Stomach (tissue), 9 donors: ENCODE results near the gene CLRN2. TPM values are rescaled to one million over a fixed set of nuclear protein-coding genes. Genes with fewer than 3 reads are reported as not detected.

Experiments used
- DNase-seq, 2 donors: peaks; one replicate each; pipeline versions ENCODE4 v3.0.0 to v3.0.0-alpha.2; 2013 to 2019
- H3K27ac ChIP-seq, 5 donors: fragments of 200-600 bp in 4 of 5; sonication (generic) in 4 of 5; one replicate each; pipeline ENCODE4 v1.5.1; 2013 to 2019; ENCODE audit warnings: mild to moderate bottlenecking in 1 of 5, moderate library complexity in 1 of 5
- H3K27me3 ChIP-seq, 3 donors: fragments of 200-600 bp; sonication (generic); one replicate each; pipeline ENCODE4 v1.5.1; 2017 to 2019; ENCODE audit warnings: mixed run types in 1 of 3
- H3K36me3 ChIP-seq, 4 donors: fragments of 200-600 bp; sonication (generic); 1 replicate in 3 of 4; 2 replicates in 1 of 4; pipeline ENCODE4 v1.5.1; 2016 to 2019
- H3K4me1 ChIP-seq, 4 donors: fragments of 200-600 bp; sonication (generic); one replicate each; pipeline ENCODE4 v1.5.1; 2016 to 2019
- H3K4me3 ChIP-seq, 4 donors: fragments of 200-600 bp; sonication (generic) in 3 of 4; one replicate each; pipeline ENCODE4 v1.5.1; 2016 to 2019; ENCODE audit warnings: mild to moderate bottlenecking in 1 of 4
- H3K9me3 ChIP-seq, 4 donors: fragments of 200-600 bp; sonication (generic); one replicate each; pipeline ENCODE4 v1.5.1; 2016 to 2019
- EP300 ChIP-seq: sonication (generic); formaldehyde crosslinking; IDR thresholded peaks from one replicate; pipeline ENCODE4 v1.6.1; 2017; ENCODE audit warnings: antibody characterized with exemption
- POLR2A ChIP-seq, 4 donors: fragments of 450-650 bp; IDR thresholded peaks; one replicate each; pipeline ENCODE4 v1.6.1; 2016; ENCODE audit warnings: antibody characterized with exemption in 4 of 4, control low read depth in 2 of 4, mild to moderate bottlenecking in 1 of 4, moderate library complexity in 1 of 4
- POLR2AphosphoS5 ChIP-seq, 3 donors: sonication (generic); formaldehyde crosslinking; IDR thresholded peaks; one replicate each; pipeline ENCODE4 v1.6.1; 2016; ENCODE audit warnings: antibody characterized with exemption in 3 of 3
- WGBS, 5 donors: extraction: QIAGEN DNeasy Blood & Tissue Kit in 3 of 5; methylation state at CpG; one replicate each; pipeline versions ENCODE4 v1.1.5 to v1.1.7; 2013 to 2018; 5-methylcytosine and 5-hydroxymethylcytosine counted together
- intact Hi-C: fragments of 100-400 bp; cut with DNase I; formaldehyde crosslinking; loops from one replicate; pipeline ENCODE4 v1.15.1; 2023; ENCODE audit warnings: low total_unique reads
- polyA plus RNA-seq, 3 donors: library from polyadenylated mRNA; stranded (reverse); fragments of 200-250 nt; gene quantifications; one replicate each; pipeline ENCODE4 v1.2.3, GENCODE V29; 2013
- total RNA-seq, 5 donors: library from RNA; depleted of rRNA; stranded (reverse); fragments of >200 nt; gene quantifications; one replicate each; pipeline versions ENCODE4 v1.1.0 to v1.2.3, GENCODE V29; 2014 to 2016
- TF ChIP-seq, protein P1 (sequence below), 7 experiments: fragments of 450-650 bp in 4 of 7; fragments of 200-600 bp in 3 of 7; sonication (generic) in 3 of 7; IDR thresholded peaks; one replicate each; pipeline ENCODE4 v1.5.1; 2016 to 2019; ENCODE audit warnings: antibody characterized with exemption in 7 of 7, control low read depth in 2 of 7, mild to moderate bottlenecking in 1 of 7
- donor health status: healthy with polysubstance abuse.
- donor health status: Bipolar disorder and iron deficiency.
- donor health status: healthy.

The CLRN2 gene
- total and polyA plus RNA-seq, 8 donors, result not detected

DNA sequence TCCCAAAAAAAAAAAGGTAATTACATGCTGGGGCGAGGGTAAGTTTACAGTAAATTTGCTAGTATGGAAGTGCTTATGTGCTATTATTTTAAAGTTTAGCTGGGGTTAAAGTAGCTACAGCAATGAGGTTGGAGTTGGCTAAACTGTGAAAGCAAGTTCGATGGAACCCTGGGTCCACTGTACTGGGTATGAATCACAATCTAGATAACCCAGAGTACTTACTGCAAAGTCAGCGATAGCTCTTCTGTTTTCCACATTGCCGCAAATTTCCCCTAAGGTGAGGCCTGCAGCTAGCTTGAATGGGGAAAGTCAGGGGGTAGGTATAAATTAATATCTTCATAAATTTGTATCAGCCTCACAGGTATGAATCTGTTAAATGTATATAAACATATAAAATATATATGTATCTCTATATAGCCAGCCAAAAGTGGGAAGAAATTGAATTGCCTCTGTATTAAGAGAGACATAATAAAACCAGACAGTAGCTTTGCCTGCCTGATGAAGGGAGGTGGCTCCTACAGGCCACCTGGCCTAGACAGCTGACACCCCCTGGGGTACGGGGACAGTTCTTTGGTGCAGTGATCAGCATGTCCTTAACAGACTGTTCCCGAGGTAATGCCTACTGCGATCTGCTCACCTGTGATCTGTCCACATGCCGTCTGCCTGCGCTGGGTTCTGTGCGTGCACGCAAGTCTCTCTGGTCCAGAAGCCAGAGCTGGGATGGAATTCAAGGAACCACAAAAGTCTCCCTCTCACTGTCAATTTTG, 30.6 kb downstream of the CLRN2 start:
- no peaks in the 10 kb centered on the region for H3K9me3 ChIP-seq
- H3K27ac ChIP-seq, result no peak overlapping the region
- no peaks in the 10 kb centered on the region for H3K4me1 ChIP-seq
- H3K4me3 ChIP-seq, result no peak overlapping the region
- 68 to 77% (median 70%) methylated on average over 11 of the region's 11 CpGs for WGBS, 5 donors
- intact Hi-C loops, result no loop called here
- no peaks in the 10 kb centered on the region for H3K36me3 ChIP-seq
- no peak for TF ChIP-seq POLR2AphosphoS5 (IDR thresholded peaks at IDR 0.05)
- TF ChIP-seq, protein P1, sequence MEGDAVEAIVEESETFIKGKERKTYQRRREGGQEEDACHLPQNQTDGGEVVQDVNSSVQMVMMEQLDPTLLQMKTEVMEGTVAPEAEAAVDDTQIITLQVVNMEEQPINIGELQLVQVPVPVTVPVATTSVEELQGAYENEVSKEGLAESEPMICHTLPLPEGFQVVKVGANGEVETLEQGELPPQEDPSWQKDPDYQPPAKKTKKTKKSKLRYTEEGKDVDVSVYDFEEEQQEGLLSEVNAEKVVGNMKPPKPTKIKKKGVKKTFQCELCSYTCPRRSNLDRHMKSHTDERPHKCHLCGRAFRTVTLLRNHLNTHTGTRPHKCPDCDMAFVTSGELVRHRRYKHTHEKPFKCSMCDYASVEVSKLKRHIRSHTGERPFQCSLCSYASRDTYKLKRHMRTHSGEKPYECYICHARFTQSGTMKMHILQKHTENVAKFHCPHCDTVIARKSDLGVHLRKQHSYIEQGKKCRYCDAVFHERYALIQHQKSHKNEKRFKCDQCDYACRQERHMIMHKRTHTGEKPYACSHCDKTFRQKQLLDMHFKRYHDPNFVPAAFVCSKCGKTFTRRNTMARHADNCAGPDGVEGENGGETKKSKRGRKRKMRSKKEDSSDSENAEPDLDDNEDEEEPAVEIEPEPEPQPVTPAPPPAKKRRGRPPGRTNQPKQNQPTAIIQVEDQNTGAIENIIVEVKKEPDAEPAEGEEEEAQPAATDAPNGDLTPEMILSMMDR (IDR thresholded peaks at IDR 0.05), result no peak
- TF ChIP-seq POLR2A (IDR thresholded peaks at IDR 0.05), result no peak
- TF ChIP-seq EP300, result no peak
- no peak for DNase-seq
- H3K27me3 ChIP-seq, result no peaks in the 10 kb centered on the region

DNA sequence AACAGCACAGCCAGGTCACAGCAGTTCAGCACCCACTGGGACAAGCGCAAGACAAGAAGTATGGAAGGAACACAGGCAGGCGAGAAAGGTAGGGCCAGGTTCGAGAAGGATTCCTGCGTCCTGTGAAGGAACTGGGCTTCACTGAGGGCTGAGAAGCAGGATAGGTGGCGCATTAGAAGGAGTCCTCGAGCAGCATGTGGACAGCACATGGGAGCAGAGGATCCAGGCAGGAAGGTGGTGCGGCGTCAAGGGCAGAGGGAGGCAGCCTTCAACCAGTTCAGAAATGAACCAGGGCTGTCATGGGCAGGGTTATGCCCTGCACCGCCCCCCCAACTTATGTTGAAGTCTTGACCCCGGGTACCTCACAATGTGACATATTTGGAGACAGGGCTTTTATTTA, 31.3 kb downstream of the CLRN2 start:
- Histone ChIP-seq H3K4me3 (no peak overlapping the region), H3K9me3 (no peaks in the 10 kb centered on the region), H3K27ac (no peak overlapping the region), H3K36me3 (no peaks in the 10 kb centered on the region), H3K27me3 (no peaks in the 10 kb centered on the region), H3K4me1 (no peaks in the 10 kb centered on the region)
- no peak for DNase-seq
- TF ChIP-seq EP300 (no peak), POLR2AphosphoS5 (IDR thresholded peaks at IDR 0.05) (no peak), POLR2A (IDR thresholded peaks at IDR 0.05) (no peak)
- TF ChIP-seq, protein P1 (IDR thresholded peaks at IDR 0.05), result no peak
- intact Hi-C loops, result no loop called here
- WGBS, 5 donors, result 77 to 92% (median 86%) methylated on average over 8 to 10 of the region's 10 CpGs

DNA sequence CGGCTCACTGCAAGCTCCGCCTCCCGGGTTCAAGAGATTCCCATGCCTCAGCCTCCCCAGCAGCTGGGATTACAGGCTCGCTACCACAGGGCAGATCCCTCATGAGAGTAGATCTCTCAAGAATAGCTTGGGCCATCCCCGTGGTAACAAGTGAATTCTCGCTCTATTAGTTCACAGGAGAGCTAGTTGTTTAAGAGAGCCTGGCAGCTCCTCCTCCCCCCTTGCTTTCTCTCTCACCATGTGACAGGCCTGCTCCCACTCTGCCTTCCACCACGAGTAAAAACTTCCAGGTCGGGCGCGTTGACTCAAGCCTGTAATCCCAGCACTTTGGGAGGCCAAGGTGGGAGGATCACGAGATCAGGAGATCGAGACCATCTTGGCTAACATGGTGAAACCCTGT, 31.7 kb downstream of the CLRN2 start:
- 77 to 86% (median 82%) methylated on average over 9 to 12 of the region's 12 CpGs for WGBS, 5 donors
- H3K4me1 ChIP-seq, result no peaks in the 10 kb centered on the region
- intact Hi-C loops, result no loop called here
- no peaks in the 10 kb centered on the region for H3K9me3 ChIP-seq
- no peaks in the 10 kb centered on the region for H3K27me3 ChIP-seq
- TF ChIP-seq POLR2A (IDR thresholded peaks at IDR 0.05) (no peak), POLR2AphosphoS5 (IDR thresholded peaks at IDR 0.05) (no peak), EP300 (no peak)
- TF ChIP-seq, protein P1 (IDR thresholded peaks at IDR 0.05), result no peak
- no peaks in the 10 kb centered on the region for H3K36me3 ChIP-seq
- DNase-seq, result no peak
- no peak overlapping the region for H3K4me3 ChIP-seq
- H3K27ac ChIP-seq, result no peak overlapping the region

DNA sequence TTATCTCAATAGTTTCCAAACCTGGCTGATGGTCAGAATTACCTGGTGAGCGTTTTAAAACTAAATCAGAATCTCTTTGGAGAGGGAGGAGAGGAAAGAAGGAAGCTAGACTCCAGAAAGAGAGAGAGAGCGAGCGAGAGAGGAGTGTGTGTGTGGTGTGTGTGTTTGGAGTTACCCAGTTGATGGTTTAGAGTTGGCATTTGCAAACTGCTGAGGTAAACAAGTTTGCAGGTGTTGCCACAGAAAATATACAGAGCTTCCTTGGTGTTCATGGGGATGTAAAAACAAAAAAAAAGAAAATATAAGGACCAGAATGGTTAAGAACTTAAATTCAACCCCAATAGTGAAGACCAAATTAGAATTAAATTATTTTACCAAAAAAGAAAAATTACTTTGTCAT, 35.6 kb downstream of the CLRN2 start:
- Histone ChIP-seq H3K27ac (no peak overlapping the region), H3K27me3 (peaks cover 0 to 22% (median 0%) of the 10 kb centered on the region in 3 donors), H3K9me3 (no peaks in the 10 kb centered on the region), H3K4me1 (no peaks in the 10 kb centered on the region), H3K36me3 (no peaks in the 10 kb centered on the region), H3K4me3 (no peak overlapping the region)
- WGBS, 5 donors, result 76 to 90% (median 86%) methylated on average over 3 of the region's 3 CpGs
- DNase-seq, result no peak
- TF ChIP-seq POLR2A (IDR thresholded peaks at IDR 0.05) (no peak), EP300 (no peak), POLR2AphosphoS5 (IDR thresholded peaks at IDR 0.05) (no peak)
- TF ChIP-seq, protein P1 (IDR thresholded peaks at IDR 0.05), result no peak
- intact Hi-C loops, result no loop called here
